A673 (cell line): Measurements from ENCODE around the gene HJV. TPM values are rescaled to one million over a fixed set of nuclear protein-coding genes. Genes with fewer than 3 reads are reported as not detected.
A peak's percentile ranks its signal among the peaks of the same experiment; 100 is the strongest.

ENCODE experiments used
- BruUV-seq: library from RNA; stranded (reverse); fragments of 400-500 nt; replicated peaks from 2 replicates; lab custom pipeline; 2021; lab: Mats Ljungman, UMichigan
- CTCF ChIA-PET: fragments of 300-600 bp; sonication (Branson Sonifier 250); formaldehyde crosslinking; loops from one replicate; lab custom pipeline; 2022; ENCODE audit warnings: antibody characterized with exemption; lab: Charles Lee
- POLR2A ChIA-PET: fragments of 300-600 bp; sonication (Branson Sonifier 250); formaldehyde crosslinking; loops from one replicate; lab custom pipeline; 2022; ENCODE audit warnings: antibody characterized with exemption; ENCODE audit not compliant: low non-redundant PET; lab: Charles Lee
- DNase-seq: peaks from one replicate; pipeline ENCODE4 v3.0.0-alpha.2; 2015; ENCODE audit warnings: low spot score
- H3K27ac ChIP-seq: fragments of 200-600 bp; sonication (generic); 2 replicates; pipeline ENCODE4 v1.5.1; 2016; ENCODE audit warnings: mixed run types, low read depth, mild to moderate bottlenecking, mixed read lengths, antibody characterized with exemption, low read length; ENCODE audit not compliant: poor library complexity, severe bottlenecking
- H3K27me3 ChIP-seq: fragments of 200-600 bp; sonication (generic); replicated peaks from 2 replicates; pipeline ENCODE4 v1.6.1; 2017; ENCODE audit warnings: mixed run types, low read depth, mild to moderate bottlenecking, mixed read lengths, antibody characterized with exemption, low read length; ENCODE audit not compliant: insufficient read depth, poor library complexity
- H3K36me3 ChIP-seq: fragments of 200-600 bp; sonication (generic); 2 replicates; pipeline ENCODE4 v1.6.1; 2016; ENCODE audit warnings: mixed run types, mild to moderate bottlenecking, mixed read lengths, antibody characterized with exemption, low read length; ENCODE audit not compliant: insufficient read depth, poor library complexity, severe bottlenecking
- H3K4me1 ChIP-seq: fragments of 200-600 bp; sonication (generic); 2 replicates; pipeline ENCODE4 v1.6.1; 2017; ENCODE audit warnings: mixed run types, mild to moderate bottlenecking, mixed read lengths, antibody characterized with exemption, low read length; ENCODE audit not compliant: insufficient read depth, poor library complexity, severe bottlenecking
- H3K4me3 ChIP-seq: fragments of 200-600 bp; sonication (generic); 2 replicates; pipeline ENCODE4 v1.5.1; 2016; ENCODE audit warnings: low read depth, mixed run types, mild to moderate bottlenecking, mixed read lengths, low read length; ENCODE audit not compliant: poor library complexity, severe bottlenecking
- H3K9me3 ChIP-seq: fragments of 200-600 bp; sonication (generic); 2 replicates; pipeline ENCODE4 v1.6.1; 2016; ENCODE audit warnings: mixed run types, low read depth, mild to moderate bottlenecking, mixed read lengths, antibody characterized with exemption, low read length; ENCODE audit not compliant: poor library complexity, severe bottlenecking
- EZH2 ChIP-seq: fragments of 200-600 bp; sonication (generic); IDR thresholded peaks from 2 replicates; pipeline ENCODE4 v1.6.1; 2017; ENCODE audit warnings: borderline replicate concordance, low read depth, mild to moderate bottlenecking, mixed read lengths, antibody characterized with exemption, low read length; ENCODE audit not compliant: poor library complexity, severe bottlenecking
- intact Hi-C: fragments of 100-400 bp; cut with micrococcal nuclease; formaldehyde crosslinking; loops from one replicate; pipeline ENCODE4 v1.10.0; 2022; ENCODE audit not compliant: unreplicated experiment
- total RNA-seq: library from RNA; stranded (reverse); gene quantifications from 2 replicates; pipeline ENCODE4 v1.2.3, GENCODE V29; 2021
- TF ChIP-seq, protein P1 (sequence below): fragments of 300-800, 200-600 bp; sonication (generic); conservative IDR thresholded peaks from 2 replicates; pipeline ENCODE4 v1.5.1; 2017; ENCODE audit warnings: low read depth, mild to moderate bottlenecking, antibody characterized with exemption, low read length, moderate library complexity, mixed read lengths

Gene HJV
- total RNA-seq, 1 experiment from 2014 or later, result 0.24 TPM

GRCh38 chr1:145997016-145997717 is 24.4 kb downstream of the HJV start:
- peak overlapping the region; percentile 72 for H3K27ac ChIP-seq
- no peaks in the 10 kb centered on the region for H3K9me3 ChIP-seq
- no peak for TF ChIP-seq EZH2
- TF ChIP-seq, protein P1, sequence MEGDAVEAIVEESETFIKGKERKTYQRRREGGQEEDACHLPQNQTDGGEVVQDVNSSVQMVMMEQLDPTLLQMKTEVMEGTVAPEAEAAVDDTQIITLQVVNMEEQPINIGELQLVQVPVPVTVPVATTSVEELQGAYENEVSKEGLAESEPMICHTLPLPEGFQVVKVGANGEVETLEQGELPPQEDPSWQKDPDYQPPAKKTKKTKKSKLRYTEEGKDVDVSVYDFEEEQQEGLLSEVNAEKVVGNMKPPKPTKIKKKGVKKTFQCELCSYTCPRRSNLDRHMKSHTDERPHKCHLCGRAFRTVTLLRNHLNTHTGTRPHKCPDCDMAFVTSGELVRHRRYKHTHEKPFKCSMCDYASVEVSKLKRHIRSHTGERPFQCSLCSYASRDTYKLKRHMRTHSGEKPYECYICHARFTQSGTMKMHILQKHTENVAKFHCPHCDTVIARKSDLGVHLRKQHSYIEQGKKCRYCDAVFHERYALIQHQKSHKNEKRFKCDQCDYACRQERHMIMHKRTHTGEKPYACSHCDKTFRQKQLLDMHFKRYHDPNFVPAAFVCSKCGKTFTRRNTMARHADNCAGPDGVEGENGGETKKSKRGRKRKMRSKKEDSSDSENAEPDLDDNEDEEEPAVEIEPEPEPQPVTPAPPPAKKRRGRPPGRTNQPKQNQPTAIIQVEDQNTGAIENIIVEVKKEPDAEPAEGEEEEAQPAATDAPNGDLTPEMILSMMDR, result no peak
- intact Hi-C loops, result loop anchor here (5.0 kb wide), 1 partner anchor 140 kb away; the partner anchor contains the start of gene PIAS3
- peak; percentile 52 for DNase-seq
- CTCF ChIA-PET, result interaction anchor here (1.0 kb wide), 1 partner anchor 18 kb away, joined by 6 read pairs; no protein-coding TSS in a partner anchor
- peaks cover 35% of the 10 kb centered on the region for H3K36me3 ChIP-seq
- BruUV-seq, result TSS peak; percentile 97
- H3K27me3 ChIP-seq, result no peaks in the 10 kb centered on the region
- H3K4me3 ChIP-seq, result peak overlapping the region; percentile 67
- peaks cover 35% of the 10 kb centered on the region for H3K4me1 ChIP-seq
- POLR2A ChIA-PET, result no interaction called here

DNA sequence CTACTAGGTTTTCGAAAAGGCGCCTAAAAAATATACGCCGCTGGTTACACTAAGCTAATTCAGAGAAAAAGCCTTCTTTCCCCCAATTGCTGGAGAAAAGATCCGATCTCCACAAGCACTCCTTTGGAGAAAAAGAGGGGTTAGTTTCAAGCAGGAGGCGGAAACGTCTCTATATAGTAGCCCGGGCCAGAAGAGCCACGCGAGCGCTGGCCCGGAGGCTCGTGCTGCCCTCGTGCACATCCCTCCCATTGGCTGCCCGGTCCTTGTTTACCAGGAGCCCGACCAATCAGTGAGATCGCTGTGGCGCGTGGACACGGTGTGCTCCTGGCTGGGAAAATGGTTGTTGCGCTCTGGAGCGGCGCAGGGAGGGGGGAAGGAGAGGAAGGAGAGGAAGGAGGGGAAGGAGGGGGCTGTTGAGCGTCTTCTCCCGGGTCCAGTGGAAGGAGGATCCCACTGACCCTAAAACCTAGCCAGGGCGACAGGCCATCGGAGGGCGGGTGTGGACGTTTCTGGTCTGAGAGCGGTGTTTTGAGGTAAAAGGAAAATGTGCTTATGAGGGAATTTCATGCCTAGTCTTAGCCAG is 25.0 kb downstream of the HJV start, which contains the start of gene TXNIP:
Gene TXNIP, minus strand, starts transcription at position 147 of the 583 bp plus-strand sequence. CDS start 313 bp downstream, outside the sequence.
- H3K4me3 ChIP-seq, result peak within 1 kb of the TSS; percentile 67
- H3K9me3 ChIP-seq, result no peaks in the 10 kb centered on the region
- H3K27me3 ChIP-seq, result no peaks in the 10 kb centered on the region
- peaks cover 41% of the 10 kb centered on the region for H3K36me3 ChIP-seq
- TF ChIP-seq, protein P1, result no peak
- no peak for TF ChIP-seq EZH2
- CTCF ChIA-PET, result interaction anchor here (0.6 to 1.0 kb wide), 2 partner anchors 17 to 224 kb away, joined by 3 to 6 read pairs; no protein-coding TSS in a partner anchor
- BruUV-seq, result no TSS peak
- POLR2A ChIA-PET, result interaction anchor here (0.6 kb wide), 1 partner anchor 9 kb away, joined by 3 read pairs; no protein-coding TSS in a partner anchor
- H3K4me1 ChIP-seq, result peaks cover 35% of the 10 kb centered on the region
- intact Hi-C loops, result loop anchor here (5.0 kb wide), 1 partner anchor 139 kb away; the partner anchor contains the start of gene PIAS3
- DNase-seq, result peak; percentile 98
- peak within 1 kb of the TSS; percentile 72 for H3K27ac ChIP-seq

GRCh38 chr1:145995964-145996432 is 25.5 kb downstream of the HJV start:
- POLR2A ChIA-PET, result interaction anchor here (0.6 kb wide), 1 partner anchor 9 kb away, joined by 3 read pairs; no protein-coding TSS in a partner anchor
- BruUV-seq, result no TSS peak
- peaks cover 35% of the 10 kb centered on the region for H3K4me1 ChIP-seq
- H3K27ac ChIP-seq, result peak overlapping the region; percentile 72
- no peak for DNase-seq
- TF ChIP-seq, protein P1, result no peak
- no peak for TF ChIP-seq EZH2
- no peaks in the 10 kb centered on the region for H3K9me3 ChIP-seq
- no peaks in the 10 kb centered on the region for H3K27me3 ChIP-seq
- intact Hi-C loops, result loop anchor here (5.0 kb wide), 1 partner anchor 139 kb away; the partner anchor contains the start of gene PIAS3
- CTCF ChIA-PET, result interaction anchor here (0.6 to 1.0 kb wide), 2 partner anchors 17 to 224 kb away, joined by 3 to 6 read pairs; no protein-coding TSS in a partner anchor
- peaks cover 42% of the 10 kb centered on the region for H3K36me3 ChIP-seq
- peak overlapping the region; percentile 67 for H3K4me3 ChIP-seq
